A673 (cell line): ENCODE results near the gene CLCN4. TPM values are rescaled to one million over a fixed set of nuclear protein-coding genes. Genes with fewer than 3 reads are reported as not detected.

Experiments
- BruUV-seq: library from RNA; stranded (reverse); fragments of 400-500 nt; replicated peaks from 2 replicates; lab custom pipeline; 2021; lab: Mats Ljungman, UMichigan
- CTCF ChIA-PET: fragments of 300-600 bp; sonication (Branson Sonifier 250); formaldehyde crosslinking; loops from one replicate; lab custom pipeline; 2022; ENCODE audit warnings: antibody characterized with exemption; lab: Charles Lee
- POLR2A ChIA-PET: fragments of 300-600 bp; sonication (Branson Sonifier 250); formaldehyde crosslinking; loops from one replicate; lab custom pipeline; 2022; ENCODE audit warnings: antibody characterized with exemption; ENCODE audit not compliant: low non-redundant PET; lab: Charles Lee
- DNase-seq: peaks from one replicate; pipeline ENCODE4 v3.0.0-alpha.2; 2015; ENCODE audit warnings: low spot score
- H3K27ac ChIP-seq: fragments of 200-600 bp; sonication (generic); 2 replicates; pipeline ENCODE4 v1.5.1; 2016; ENCODE audit warnings: mixed run types, low read depth, mild to moderate bottlenecking, mixed read lengths, antibody characterized with exemption, low read length; ENCODE audit not compliant: poor library complexity, severe bottlenecking
- H3K27me3 ChIP-seq: fragments of 200-600 bp; sonication (generic); replicated peaks from 2 replicates; pipeline ENCODE4 v1.6.1; 2017; ENCODE audit warnings: mixed run types, low read depth, mild to moderate bottlenecking, mixed read lengths, antibody characterized with exemption, low read length; ENCODE audit not compliant: insufficient read depth, poor library complexity
- H3K36me3 ChIP-seq: fragments of 200-600 bp; sonication (generic); 2 replicates; pipeline ENCODE4 v1.6.1; 2016; ENCODE audit warnings: mixed run types, mild to moderate bottlenecking, mixed read lengths, antibody characterized with exemption, low read length; ENCODE audit not compliant: insufficient read depth, poor library complexity, severe bottlenecking
- H3K4me1 ChIP-seq: fragments of 200-600 bp; sonication (generic); 2 replicates; pipeline ENCODE4 v1.6.1; 2017; ENCODE audit warnings: mixed run types, mild to moderate bottlenecking, mixed read lengths, antibody characterized with exemption, low read length; ENCODE audit not compliant: insufficient read depth, poor library complexity, severe bottlenecking
- H3K4me3 ChIP-seq: fragments of 200-600 bp; sonication (generic); 2 replicates; pipeline ENCODE4 v1.5.1; 2016; ENCODE audit warnings: low read depth, mixed run types, mild to moderate bottlenecking, mixed read lengths, low read length; ENCODE audit not compliant: poor library complexity, severe bottlenecking
- H3K9me3 ChIP-seq: fragments of 200-600 bp; sonication (generic); 2 replicates; pipeline ENCODE4 v1.6.1; 2016; ENCODE audit warnings: mixed run types, low read depth, mild to moderate bottlenecking, mixed read lengths, antibody characterized with exemption, low read length; ENCODE audit not compliant: poor library complexity, severe bottlenecking
- EZH2 ChIP-seq: fragments of 200-600 bp; sonication (generic); IDR thresholded peaks from 2 replicates; pipeline ENCODE4 v1.6.1; 2017; ENCODE audit warnings: borderline replicate concordance, low read depth, mild to moderate bottlenecking, mixed read lengths, antibody characterized with exemption, low read length; ENCODE audit not compliant: poor library complexity, severe bottlenecking
- intact Hi-C: fragments of 100-400 bp; cut with micrococcal nuclease; formaldehyde crosslinking; loops from one replicate; pipeline ENCODE4 v1.10.0; 2022; ENCODE audit not compliant: unreplicated experiment
- total RNA-seq: library from RNA; stranded (reverse); gene quantifications from 2 replicates; pipeline ENCODE4 v1.2.3, GENCODE V29; 2021
- TF ChIP-seq, protein P1 (sequence below): fragments of 300-800, 200-600 bp; sonication (generic); conservative IDR thresholded peaks from 2 replicates; pipeline ENCODE4 v1.5.1; 2017; ENCODE audit warnings: low read depth, mild to moderate bottlenecking, antibody characterized with exemption, low read length, moderate library complexity, mixed read lengths

Gene CLCN4
- total RNA-seq, 1 experiment from 2014 or later = 1.7 TPM

DNA sequence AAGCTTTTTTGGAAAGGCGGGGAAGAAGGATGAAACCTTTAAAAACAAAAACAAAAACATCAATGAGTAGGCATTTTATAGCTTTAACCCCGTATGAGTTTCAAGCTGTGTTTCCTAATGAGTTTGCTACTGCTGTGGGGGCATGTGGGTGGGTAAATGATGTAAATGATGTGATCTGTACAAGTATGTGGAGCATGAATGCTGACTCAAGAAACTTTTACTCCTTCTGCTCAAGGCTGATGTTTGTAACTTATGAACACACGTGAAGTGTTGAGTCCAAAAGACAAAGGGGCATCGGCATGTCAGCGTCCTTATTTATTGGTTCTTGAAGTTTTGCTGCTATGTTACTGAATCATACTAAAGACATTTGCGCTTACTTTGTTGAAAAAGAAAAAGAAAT, 76.9 kb downstream of the CLCN4 start:
- intact Hi-C loops = no loop called here
- ChIA-PET CTCF (no interaction called here), POLR2A (no interaction called here)
- Histone ChIP-seq H3K27ac (no peak overlapping the region), H3K4me3 (no peak overlapping the region), H3K9me3 (no peaks in the 10 kb centered on the region), H3K4me1 (no peaks in the 10 kb centered on the region), H3K36me3 (no peaks in the 10 kb centered on the region), H3K27me3 (no peaks in the 10 kb centered on the region)
- BruUV-seq = no TSS peak
- no peak for TF ChIP-seq EZH2
- TF ChIP-seq, protein P1, sequence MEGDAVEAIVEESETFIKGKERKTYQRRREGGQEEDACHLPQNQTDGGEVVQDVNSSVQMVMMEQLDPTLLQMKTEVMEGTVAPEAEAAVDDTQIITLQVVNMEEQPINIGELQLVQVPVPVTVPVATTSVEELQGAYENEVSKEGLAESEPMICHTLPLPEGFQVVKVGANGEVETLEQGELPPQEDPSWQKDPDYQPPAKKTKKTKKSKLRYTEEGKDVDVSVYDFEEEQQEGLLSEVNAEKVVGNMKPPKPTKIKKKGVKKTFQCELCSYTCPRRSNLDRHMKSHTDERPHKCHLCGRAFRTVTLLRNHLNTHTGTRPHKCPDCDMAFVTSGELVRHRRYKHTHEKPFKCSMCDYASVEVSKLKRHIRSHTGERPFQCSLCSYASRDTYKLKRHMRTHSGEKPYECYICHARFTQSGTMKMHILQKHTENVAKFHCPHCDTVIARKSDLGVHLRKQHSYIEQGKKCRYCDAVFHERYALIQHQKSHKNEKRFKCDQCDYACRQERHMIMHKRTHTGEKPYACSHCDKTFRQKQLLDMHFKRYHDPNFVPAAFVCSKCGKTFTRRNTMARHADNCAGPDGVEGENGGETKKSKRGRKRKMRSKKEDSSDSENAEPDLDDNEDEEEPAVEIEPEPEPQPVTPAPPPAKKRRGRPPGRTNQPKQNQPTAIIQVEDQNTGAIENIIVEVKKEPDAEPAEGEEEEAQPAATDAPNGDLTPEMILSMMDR = no peak
- no peak for DNase-seq

GRCh38 chrX:10235851-10236250, 79.1 kb downstream of the CLCN4 start:
- Histone ChIP-seq H3K9me3 (no peaks in the 10 kb centered on the region), H3K36me3 (no peaks in the 10 kb centered on the region), H3K4me1 (no peaks in the 10 kb centered on the region), H3K27me3 (no peaks in the 10 kb centered on the region), H3K27ac (no peak overlapping the region), H3K4me3 (no peak overlapping the region)
- TF ChIP-seq, protein P1 = no peak
- no peak for TF ChIP-seq EZH2
- intact Hi-C loops = no loop called here
- no peak for DNase-seq
- CTCF ChIA-PET = no interaction called here
- POLR2A ChIA-PET = no interaction called here
- BruUV-seq = no TSS peak

DNA sequence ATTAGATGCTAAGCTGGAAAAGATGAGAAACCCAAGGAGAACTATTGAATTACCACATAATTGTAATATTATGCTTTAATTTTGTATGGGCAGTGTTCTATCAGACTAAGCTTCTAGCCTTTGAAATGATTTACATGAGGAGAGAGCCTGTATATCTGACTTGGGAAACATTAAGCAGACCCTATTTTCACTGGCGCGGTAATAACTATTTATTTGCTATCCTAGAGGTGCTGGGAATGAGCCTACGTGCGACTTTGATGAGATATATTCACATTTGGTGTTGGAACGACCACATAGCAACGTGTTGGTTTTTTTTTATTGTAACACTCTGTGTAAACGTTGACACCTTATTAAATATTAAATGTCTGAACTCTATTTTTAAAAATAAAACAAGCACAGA, 80.5 kb downstream of the CLCN4 start:
- ChIA-PET CTCF (no interaction called here), POLR2A (interaction anchor here (0.7 kb wide), 1 partner anchor 21 kb away, joined by 7 read pairs; no protein-coding TSS in a partner anchor)
- Histone ChIP-seq H3K27me3 (no peaks in the 10 kb centered on the region), H3K4me3 (no peak overlapping the region), H3K4me1 (no peaks in the 10 kb centered on the region), H3K9me3 (no peaks in the 10 kb centered on the region), H3K36me3 (no peaks in the 10 kb centered on the region), H3K27ac (no peak overlapping the region)
- intact Hi-C loops = no loop called here
- TF ChIP-seq, protein P1 = no peak
- TF ChIP-seq EZH2 = no peak
- DNase-seq = no peak
- BruUV-seq = no TSS peak
